GM12878 (cell line): ENCODE results near the gene MPST. TPM values are rescaled to one million over a fixed set of nuclear protein-coding genes. Genes with fewer than 3 reads are reported as not detected.

Experiments used
- ATAC-seq: fragments of 200-7000 bp; cut with Tn5 transposase; 3 replicates; pipeline ENCODE4 v1.9.1; 2020; ENCODE audit warnings: mild to moderate bottlenecking, moderate library complexity
- BruUV-seq: library from RNA; stranded (reverse); fragments of 400-500 nt; replicated peaks from 2 replicates; lab custom pipeline; 2021; lab: Mats Ljungman, UMichigan
- CTCF ChIA-PET: fragments of 300-600 bp; sonication (Branson Sonifier 250); formaldehyde crosslinking; extraction: SDS; loops from one replicate; lab custom pipeline; 2021; ENCODE audit warnings: inconsistent platforms; lab: Yijun Ruan, JAX
- POLR2A ChIA-PET: fragments of 350-600 bp; formaldehyde crosslinking; extraction: SDS; loops from one replicate; lab custom pipeline; 2021; ENCODE audit warnings: inconsistent platforms; lab: Charles Lee
- RAD21 ChIA-PET: fragments of 300-600 bp; sonication (Branson Sonifier 250); formaldehyde crosslinking; loops from one replicate; lab custom pipeline; 2023; ENCODE audit warnings: antibody characterized with exemption; ENCODE audit not compliant: unreplicated experiment; lab: Charles Lee
- SMC1A ChIA-PET: fragments of 300-600 bp; sonication (Branson Sonifier 250); formaldehyde crosslinking; loops from one replicate; lab custom pipeline; 2023; ENCODE audit not compliant: unreplicated experiment, uncharacterized antibody; lab: Charles Lee
- DNase-seq: peaks from one replicate; pipeline ENCODE4 v3.0.0-alpha.2; 2011; ENCODE audit warnings: low read depth, low spot score
- FAIRE-seq: peaks from 3 replicates; lab custom pipeline; 2011; peaks lifted over from hg19 to GRCh38; lab: Jason Lieb, UNC
- H2AFZ ChIP-seq: 2 replicates; pipeline ENCODE4 v1.6.0; 2011; ENCODE audit warnings: low read depth, low read length, control low read depth; ENCODE audit not compliant: control insufficient read depth
- H3K27ac ChIP-seq: 2 replicates; pipeline ENCODE4 v1.5.1; 2011; ENCODE audit warnings: control low read depth; ENCODE audit not compliant: control insufficient read depth, insufficient read depth
- H3K27me3 ChIP-seq, 2 experiments: replicated peaks in 1 of 2; 2 replicates each; pipeline versions ENCODE4 v1.6.0 to v1.6.1; 2011; ENCODE audit warnings: low read length in 1 of 2; ENCODE audit not compliant: control insufficient read depth in 2 of 2, insufficient read depth in 2 of 2
- H3K36me3 ChIP-seq, 2 experiments: 2 replicates each; pipeline ENCODE4 v1.5.1; 2011; ENCODE audit warnings: low read length in 1 of 2; ENCODE audit not compliant: control insufficient read depth in 2 of 2, insufficient read depth in 2 of 2
- H3K4me1 ChIP-seq: 2 replicates; pipeline ENCODE4 v1.6.1; 2011; ENCODE audit warnings: mild to moderate bottlenecking, low read length, moderate library complexity, mixed read lengths; ENCODE audit not compliant: control insufficient read depth, insufficient read depth
- H3K4me2 ChIP-seq: 2 replicates; pipeline ENCODE4 v1.6.0; 2011; ENCODE audit warnings: control low read depth; ENCODE audit not compliant: control insufficient read depth, insufficient read depth
- H3K4me3 ChIP-seq: fragments of 200-600 bp; sonication (generic); 2 replicates; pipeline ENCODE4 v1.5.1; 2016
- H3K79me2 ChIP-seq: 2 replicates; pipeline ENCODE4 v1.6.0; 2011; ENCODE audit warnings: low read length; ENCODE audit not compliant: control insufficient read depth, insufficient read depth
- H3K9ac ChIP-seq: 2 replicates; pipeline ENCODE4 v1.8.0; 2011; ENCODE audit warnings: low read length, control low read depth, mixed read lengths; ENCODE audit not compliant: control insufficient read depth, insufficient read depth
- H3K9me3 ChIP-seq: replicated peaks from 3 replicates; pipeline ENCODE4 v1.5.1; 2011; ENCODE audit warnings: mild to moderate bottlenecking, low read length; ENCODE audit not compliant: control insufficient read depth, insufficient read depth
- H4K20me1 ChIP-seq: 2 replicates; pipeline ENCODE4 v1.6.0; 2011; ENCODE audit not compliant: control insufficient read depth, insufficient read depth
- HDGF ChIP-seq: fragments of 450-650 bp; IDR thresholded peaks from 2 replicates; pipeline ENCODE4 v1.6.1; 2016; ENCODE audit warnings: antibody characterized with exemption
- PBX3 ChIP-seq: IDR thresholded peaks from 2 replicates; pipeline ENCODE4 v1.6.1; 2011; ENCODE audit warnings: mild to moderate bottlenecking, low read depth, low read length, moderate library complexity; ENCODE audit not compliant: insufficient replicate concordance
- USF1 ChIP-seq: IDR thresholded peaks from 2 replicates; pipeline ENCODE4 v1.6.1; 2011; ENCODE audit warnings: borderline replicate concordance, low read depth, mild to moderate bottlenecking, moderate library complexity, mixed read lengths, low read length; ENCODE audit not compliant: insufficient read depth; ENCODE audit errors: extremely low read length
- WGBS: methylation state at CpG from one replicate; pipeline ENCODE4 v1.1.6; 2016; ENCODE audit warnings: low lambda C conversion rate; ENCODE audit not compliant: insufficient replicate concordance, insufficient coverage; ENCODE audit errors: missing lambda C conversion rate; 5-methylcytosine and 5-hydroxymethylcytosine counted together
- in situ Hi-C: fragments of 300-500 bp; cut with MboI; formaldehyde crosslinking; loops from 9 replicates; pipeline ENCODE4 v1.14.3; 2018; ENCODE audit warnings: mixed read lengths
- intact Hi-C: fragments of 100-400 bp; cut with micrococcal nuclease; formaldehyde crosslinking; loops from one replicate; pipeline ENCODE4 v1.14.2; 2022; ENCODE audit not compliant: unreplicated experiment
- polyA plus RNA-seq, 11 experiments: library from polyadenylated mRNA; depleted of rRNA in 4 of 11; unstranded in 6 of 11; stranded (reverse) in 5 of 11; fragments of >200 nt; fragmentation: Nextera tagmentation in 4 of 11; fragmentation: Illumina TruSeq in 1 of 11; extraction: Ambion mirVana in 4 of 11; extraction: Trizol in 1 of 11; gene quantifications; 1 replicate in 1 of 11; 2 replicates in 10 of 11; pipeline versions ENCODE4 v1.2.1 to v1.2.3, GENCODE V29; 2011 to 2016; ENCODE audit warnings: inconsistent platforms in 2 of 11, missing spikeins in 2 of 11, low read depth in 1 of 11
- total RNA-seq, 4 experiments: library from RNA; depleted of rRNA in 3 of 4; stranded (reverse); fragments of >200 nt in 3 of 4; fragmentation: Illumina TruSeq in 1 of 4; extraction: Trizol in 1 of 4; gene quantifications; 2 replicates each; pipeline versions ENCODE4 v1.2.1 to v1.2.3, GENCODE V29; 2013 to 2021

Gene MPST
- total and polyA plus RNA-seq, 10 of the 15 experiments (the other 5 are each of a cell fraction or from before 2014, with no cell fraction given), result 0.95 to 88.7 (median 38.5) TPM

GRCh38 chr22:37054600-37055365 lies 35.2 kb downstream of the MPST start:
- H3K4me2 ChIP-seq, result no peak overlapping the region
- TF ChIP-seq PBX3, result no peak
- no peak for TF ChIP-seq USF1
- TF ChIP-seq HDGF, result no peak
- no peaks in the 10 kb centered on the region for H3K4me1 ChIP-seq
- ATAC-seq (no peak), FAIRE-seq (no peak), DNase-seq (no peak)
- H3K27ac ChIP-seq, result no peak overlapping the region
- H3K36me3 ChIP-seq, result peaks cover 0 to 2% of the 10 kb centered on the region in 2 experiments; a peak in 2 of 4 replicates
- ChIA-PET CTCF (interaction anchor here (0.7 to 1.4 kb wide), 3 partner anchors 9 to 145 kb away, joined by 3 read pairs; no protein-coding TSS in a partner anchor), POLR2A (interaction anchor here (0.6 kb wide), 1 partner anchor 91 kb away, joined by 4 read pairs; no protein-coding TSS in a partner anchor), RAD21 (interaction anchor here (0.6 kb wide), 1 partner anchor 89 kb away, joined by 3 read pairs; no protein-coding TSS in a partner anchor), SMC1A (no interaction called here)
- TSS peak; percentile 53 for BruUV-seq
- H3K27me3 ChIP-seq, result no peaks in the 10 kb centered on the region
- no peaks in the 10 kb centered on the region for H4K20me1 ChIP-seq
- intact Hi-C loops (no loop called here), in situ Hi-C loops (no loop called here)
- no peak overlapping the region for H3K9ac ChIP-seq
- H2AFZ ChIP-seq, result no peak overlapping the region
- no peaks in the 10 kb centered on the region for H3K9me3 ChIP-seq
- H3K79me2 ChIP-seq, result no peaks in the 10 kb centered on the region
- no peak overlapping the region for H3K4me3 ChIP-seq
- WGBS, result 79% methylated on average over 20 of the region's 20 CpGs
